K562 (cell line): ENCODE measurements around the gene IQCK. TPM values are rescaled to one million over a fixed set of nuclear protein-coding genes. Genes with fewer than 3 reads are reported as not detected.

Source experiments
- ATAC-seq: fragments of 200-7000 bp; cut with Tn5 transposase; 3 replicates; pipeline ENCODE4 v1.9.1; 2020; ENCODE audit warnings: moderate library complexity
- BruUV-seq: library from RNA; stranded (reverse); fragments of 400-500 nt; replicated peaks from 2 replicates; lab custom pipeline; 2021; lab: Mats Ljungman, UMichigan
- CTCF ChIA-PET: fragments of 300-600 bp; formaldehyde crosslinking; extraction: SDS; loops from one replicate; lab custom pipeline; 2021; ENCODE audit warnings: low intra/inter-chr PET ratio; lab: Yijun Ruan, JAX
- POLR2A ChIA-PET: fragments of 300-600, 350-650 bp; sonication (Branson Sonifier 250); formaldehyde crosslinking; extraction: SDS; loops from one replicate; lab custom pipeline; 2021; ENCODE audit warnings: antibody characterized with exemption, inconsistent platforms; lab: Yijun Ruan, JAX
- DNase-seq, 4 experiments: peaks; one replicate each; pipeline versions ENCODE4 v3.0.0 to v3.0.0-alpha.2; 2011 to 2018; ENCODE audit warnings: low spot score in 3 of 4, mixed read lengths in 3 of 4; ENCODE audit errors: extremely low read depth in 1 of 4
- FAIRE-seq: peaks from 2 replicates; lab custom pipeline; 2011; peaks lifted over from hg19 to GRCh38; lab: Jason Lieb, UNC
- H2AFZ ChIP-seq: 2 replicates; pipeline ENCODE4 v1.6.0; 2011; ENCODE audit warnings: low read depth, low read length, control low read depth, inconsistent platforms
- H3K27ac ChIP-seq: fragments of 200-600 bp; 3 replicates; pipeline ENCODE4 v1.8.0; 2011; ENCODE audit warnings: low read depth, mild to moderate bottlenecking, control low read depth, inconsistent platforms, low read length, moderate library complexity, mixed read lengths; ENCODE audit errors: extremely low read depth
- H3K27me3 ChIP-seq, 2 experiments: fragments of 300-600 bp in 1 of 2; 2 replicates in 1 of 2; 3 replicates in 1 of 2; pipeline versions ENCODE4 v1.6.0 to v1.8.0; 2011; ENCODE audit warnings: inconsistent platforms in 2 of 2, low read length in 2 of 2, mild to moderate bottlenecking in 1 of 2, mixed read lengths in 1 of 2, moderate library complexity in 1 of 2; ENCODE audit not compliant: control insufficient read depth in 2 of 2, insufficient read depth in 2 of 2
- H3K36me3 ChIP-seq: fragments of 300-600 bp; 3 replicates; pipeline ENCODE4 v1.8.0; 2011; ENCODE audit warnings: mild to moderate bottlenecking, low read length, inconsistent platforms; ENCODE audit not compliant: control insufficient read depth, insufficient read depth
- H3K4me1 ChIP-seq, 2 experiments: fragments of 200-600 bp in 1 of 2; replicated peaks in 1 of 2; 2 replicates in 1 of 2; 3 replicates in 1 of 2; pipeline versions ENCODE4 v1.5.1 to v1.8.0; 2011; ENCODE audit warnings: inconsistent platforms in 2 of 2, low read length in 2 of 2, mild to moderate bottlenecking in 1 of 2, mixed read lengths in 1 of 2, moderate library complexity in 1 of 2; ENCODE audit not compliant: control insufficient read depth in 2 of 2, insufficient read depth in 2 of 2
- H3K4me2 ChIP-seq: 2 replicates; pipeline ENCODE4 v1.6.1; 2011; ENCODE audit warnings: low read length, control low read depth, inconsistent platforms, mixed read lengths; ENCODE audit not compliant: insufficient read depth
- H3K4me3 ChIP-seq: fragments of 200-600 bp; sonication (generic), shearing (Covaris generic); 2 replicates; pipeline ENCODE4 v1.5.1; 2016; ENCODE audit warnings: control low read depth, inconsistent platforms
- H3K79me2 ChIP-seq: fragments of 200-600 bp; 3 replicates; pipeline ENCODE4 v1.8.0; 2011; ENCODE audit warnings: low read length, inconsistent platforms; ENCODE audit not compliant: control insufficient read depth, insufficient read depth
- H3K9ac ChIP-seq, 2 experiments: 2 replicates each; pipeline versions ENCODE4 v1.6.0 to v1.6.1; 2011; ENCODE audit warnings: low read depth in 2 of 2, low read length in 2 of 2, control low read depth in 1 of 2, inconsistent platforms in 1 of 2, mild to moderate bottlenecking in 1 of 2, mixed read lengths in 1 of 2; ENCODE audit not compliant: insufficient read depth in 1 of 2
- H3K9me1 ChIP-seq: one replicate; pipeline ENCODE4 v1.6.0; 2011; ENCODE audit warnings: inconsistent platforms, mild to moderate bottlenecking, low read length, moderate library complexity; ENCODE audit not compliant: control insufficient read depth, insufficient read depth
- H3K9me3 ChIP-seq: replicated peaks from 2 replicates; pipeline ENCODE4 v1.5.1; 2011; ENCODE audit warnings: low read depth, low read length, inconsistent platforms; ENCODE audit not compliant: control insufficient read depth, insufficient read depth
- H4K20me1 ChIP-seq: replicated peaks from 2 replicates; pipeline ENCODE4 v1.6.1; 2011; ENCODE audit warnings: low read length, inconsistent platforms, mixed read lengths; ENCODE audit not compliant: control insufficient read depth, insufficient read depth
- KDM1A ChIP-seq, 2 experiments: fragments of 450-650 bp; IDR thresholded peaks; 2 replicates each; pipeline ENCODE4 v1.6.1; 2016; ENCODE audit warnings: mild to moderate bottlenecking in 2 of 2
- RBM17 ChIP-seq: fragments of 200-400 bp; formaldehyde crosslinking; IDR thresholded peaks from 2 replicates; pipeline ENCODE4 v1.6.1; 2017; ENCODE audit warnings: low read depth, mild to moderate bottlenecking, low read length, borderline replicate concordance
- RBM25 ChIP-seq: fragments of 200-400 bp; formaldehyde crosslinking; IDR thresholded peaks from 2 replicates; pipeline ENCODE4 v1.6.1; 2018; ENCODE audit warnings: low read length, low read depth, moderate library complexity; ENCODE audit not compliant: severe bottlenecking
- ZNF184 ChIP-seq: sonication (generic); formaldehyde crosslinking; IDR thresholded peaks from 2 replicates; pipeline ENCODE4 v1.5.0; 2020; ENCODE audit warnings: missing genetic modification reagents
- ZNF77 ChIP-seq: fragments of 250-450 bp; sonication (Bioruptor Pico); IDR thresholded peaks from 2 replicates; pipeline ENCODE4 v1.5.0; 2020
- WGBS: fragments of 100-300 bp; shearing (Covaris generic); methylation state at CpG from one replicate; pipeline ENCODE4 v1.1.6; 2016; ENCODE audit warnings: low coverage, mixed read lengths; ENCODE audit not compliant: insufficient coverage; ENCODE audit errors: missing lambda C conversion rate; 5-methylcytosine and 5-hydroxymethylcytosine counted together
- in situ Hi-C: fragments of 300-500 bp; cut with MboI; formaldehyde crosslinking; loops from 4 replicates; pipeline ENCODE4 v1.15.0; 2018; ENCODE audit warnings: inconsistent platforms, mixed read lengths
- intact Hi-C: fragments of 100-400 bp; cut with micrococcal nuclease; formaldehyde crosslinking; loops from 2 replicates; pipeline ENCODE4 v1.14.2; 2022
- polyA plus RNA-seq, 8 experiments: library from polyadenylated mRNA; depleted of rRNA in 4 of 8; stranded (reverse) in 5 of 8; unstranded in 3 of 8; fragments of >200 nt; fragmentation: Nextera tagmentation in 2 of 8; fragmentation: Illumina TruSeq in 1 of 8; extraction: Ambion mirVana in 2 of 8; extraction: Trizol in 1 of 8; gene quantifications; 2 replicates each; pipeline versions ENCODE4 v1.2.1 to v1.2.3, GENCODE V29; 2011 to 2014; ENCODE audit warnings: inconsistent platforms in 1 of 8, missing spikeins in 1 of 8
- total RNA-seq, 7 experiments: library from RNA; depleted of rRNA in 6 of 7; stranded (reverse); fragments of >200 nt in 6 of 7; fragmentation: Illumina TruSeq in 2 of 7; extraction: Trizol in 2 of 7; gene quantifications; 2 replicates each; pipeline versions ENCODE4 v1.2.1 to v1.2.3, GENCODE V29; 2011 to 2021; ENCODE audit warnings: low replicate concordance in 1 of 7
- TF ChIP-seq, protein P1 (sequence below): IDR thresholded peaks from 3 replicates; pipeline ENCODE4 v1.6.1; 2011; ENCODE audit warnings: borderline replicate concordance, mild to moderate bottlenecking, moderate library complexity; ENCODE audit not compliant: insufficient read length; ENCODE audit errors: extremely low read depth
- TF ChIP-seq, protein P2 (sequence below): fragments of 450-650 bp; IDR thresholded peaks from 2 replicates; pipeline ENCODE4 v1.6.1; 2018; ENCODE audit warnings: mild to moderate bottlenecking, low read depth; ENCODE audit not compliant: partially characterized antibody

IQCK gene
- total and polyA plus RNA-seq, 9 of the 15 experiments (the other 6 are each of a cell fraction or from before 2014, with no cell fraction given) = 5.2 to 12.2 (median 7.3) TPM

DNA sequence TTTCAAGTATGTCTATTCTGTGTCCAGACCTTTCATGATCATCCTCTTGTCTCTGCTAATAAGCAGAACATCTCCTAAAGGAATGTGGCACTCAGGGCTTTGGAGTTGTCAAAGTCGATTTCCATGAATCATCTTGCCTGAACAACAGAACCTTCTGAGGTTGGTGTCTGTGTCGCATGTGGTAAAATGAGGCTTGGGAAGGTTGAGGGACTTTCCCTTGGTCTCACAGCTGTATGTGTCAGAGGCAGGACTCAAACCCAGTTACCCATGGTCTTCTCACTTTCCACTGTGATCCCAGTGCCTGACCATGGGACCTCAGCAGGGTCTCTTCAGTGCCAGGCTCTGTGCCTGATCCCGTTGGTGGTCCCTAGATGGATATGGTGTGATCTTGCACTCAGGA, 170.8 kb downstream of the IQCK start (continued):
- TF ChIP-seq, protein P1, sequence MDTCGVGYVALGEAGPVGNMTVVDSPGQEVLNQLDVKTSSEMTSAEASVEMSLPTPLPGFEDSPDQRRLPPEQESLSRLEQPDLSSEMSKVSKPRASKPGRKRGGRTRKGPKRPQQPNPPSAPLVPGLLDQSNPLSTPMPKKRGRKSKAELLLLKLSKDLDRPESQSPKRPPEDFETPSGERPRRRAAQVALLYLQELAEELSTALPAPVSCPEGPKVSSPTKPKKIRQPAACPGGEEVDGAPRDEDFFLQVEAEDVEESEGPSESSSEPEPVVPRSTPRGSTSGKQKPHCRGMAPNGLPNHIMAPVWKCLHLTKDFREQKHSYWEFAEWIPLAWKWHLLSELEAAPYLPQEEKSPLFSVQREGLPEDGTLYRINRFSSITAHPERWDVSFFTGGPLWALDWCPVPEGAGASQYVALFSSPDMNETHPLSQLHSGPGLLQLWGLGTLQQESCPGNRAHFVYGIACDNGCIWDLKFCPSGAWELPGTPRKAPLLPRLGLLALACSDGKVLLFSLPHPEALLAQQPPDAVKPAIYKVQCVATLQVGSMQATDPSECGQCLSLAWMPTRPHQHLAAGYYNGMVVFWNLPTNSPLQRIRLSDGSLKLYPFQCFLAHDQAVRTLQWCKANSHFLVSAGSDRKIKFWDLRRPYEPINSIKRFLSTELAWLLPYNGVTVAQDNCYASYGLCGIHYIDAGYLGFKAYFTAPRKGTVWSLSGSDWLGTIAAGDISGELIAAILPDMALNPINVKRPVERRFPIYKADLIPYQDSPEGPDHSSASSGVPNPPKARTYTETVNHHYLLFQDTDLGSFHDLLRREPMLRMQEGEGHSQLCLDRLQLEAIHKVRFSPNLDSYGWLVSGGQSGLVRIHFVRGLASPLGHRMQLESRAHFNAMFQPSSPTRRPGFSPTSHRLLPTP = no peak
- TF ChIP-seq, protein P2, sequence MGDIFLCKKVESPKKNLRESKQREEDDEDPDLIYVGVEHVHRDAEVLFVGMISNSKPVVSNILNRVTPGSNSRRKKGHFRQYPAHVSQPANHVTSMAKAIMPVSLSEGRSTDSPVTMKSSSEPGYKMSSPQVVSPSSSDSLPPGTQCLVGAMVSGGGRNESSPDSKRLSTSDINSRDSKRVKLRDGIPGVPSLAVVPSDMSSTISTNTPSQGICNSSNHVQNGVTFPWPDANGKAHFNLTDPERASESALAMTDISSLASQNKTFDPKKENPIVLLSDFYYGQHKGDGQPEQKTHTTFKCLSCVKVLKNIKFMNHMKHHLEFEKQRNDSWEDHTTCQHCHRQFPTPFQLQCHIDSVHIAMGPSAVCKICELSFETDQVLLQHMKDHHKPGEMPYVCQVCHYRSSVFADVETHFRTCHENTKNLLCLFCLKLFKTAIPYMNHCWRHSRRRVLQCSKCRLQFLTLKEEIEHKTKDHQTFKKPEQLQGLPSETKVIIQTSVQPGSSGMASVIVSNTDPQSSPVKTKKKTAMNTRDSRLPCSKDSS = no peak
- TF ChIP-seq ZNF184 (no peak), KDM1A (IDR thresholded peaks at IDR 0.05) (no peak)

DNA sequence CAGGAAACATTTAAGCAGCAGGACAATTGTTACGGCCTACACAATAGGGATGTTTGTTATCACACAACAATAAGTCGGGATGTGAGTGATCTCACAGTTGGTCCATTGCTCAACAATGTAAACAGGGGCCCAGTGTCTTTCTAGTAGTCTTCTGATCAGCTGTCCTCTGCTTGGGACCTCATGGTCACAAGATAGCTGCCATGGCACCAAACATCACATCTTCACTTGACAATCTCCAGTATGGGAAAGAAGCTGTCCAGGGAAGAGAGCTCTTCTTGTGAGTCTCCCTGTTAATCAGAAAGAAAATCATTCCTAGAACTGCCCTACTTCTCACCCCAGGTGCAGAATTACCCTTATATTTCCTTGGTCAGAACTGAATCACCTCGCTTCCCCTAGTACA, 172.8 kb downstream of the IQCK start:
- no TSS peak for BruUV-seq
- Histone ChIP-seq H2AFZ (no peak overlapping the region), H3K27ac (no peak overlapping the region), H3K79me2 (no peaks in the 10 kb centered on the region), H4K20me1 (no peaks in the 10 kb centered on the region), H3K9me1 (no peaks in the 10 kb centered on the region), H3K36me3 (no peaks in the 10 kb centered on the region), H3K9ac (no peak overlapping the region), H3K4me3 (no peak overlapping the region), H3K4me2 (no peak overlapping the region), H3K27me3 (peaks cover 2 to 11% of the 10 kb centered on the region in 2 experiments; a peak in 1 of 5 replicates), H3K9me3 (no peaks in the 10 kb centered on the region), H3K4me1 (peaks cover 0 to 3% of the 10 kb centered on the region in 2 experiments; a peak in 1 of 5 replicates)
- no peak for ATAC-seq
- TF ChIP-seq ZNF77 (CRISPR knock-in tag) (no peak), RBM25 (peak; percentile 89), RBM17 (no peak)
- FAIRE-seq = no peak
- in situ Hi-C loops = loop anchor here (25.0 kb wide), 1 partner anchor 504 kb away; no protein-coding TSS in a partner anchor
- ChIA-PET CTCF (no interaction called here), POLR2A (interaction anchor here (1.0 kb wide), 1 partner anchor 290 kb away, joined by 3 read pairs; no protein-coding TSS in a partner anchor)
- DNase-seq = no peak
- WGBS = 15% methylated on average over 3 of the region's 3 CpGs
- intact Hi-C loops = no loop called here
